C4-2B (cell line): ENCODE results near the gene HOXA6.

Source experiments
- CTCF ChIP-seq: fragments of 450-650 bp; conservative IDR thresholded peaks from 2 replicates; pipeline ENCODE4 v1.5.1; 2017; ENCODE audit warnings: mild to moderate bottlenecking
- ZFX ChIP-seq: fragments of 450-650 bp; IDR thresholded peaks from 2 replicates; pipeline ENCODE4 v1.6.1; 2017

GRCh38 chr7:27111751-27112277, 35.8 kb downstream of the HOXA6 start:
- TF ChIP-seq CTCF (no peak), ZFX (no peak)
